ENCODE results near the gene RIN1.
"Not testable (repeated sequence)": the region's sequence is repeated elsewhere in the genome, so short reads cannot be mapped to it uniquely, and the experiment has no call there.

Gene RIN1

DNA sequence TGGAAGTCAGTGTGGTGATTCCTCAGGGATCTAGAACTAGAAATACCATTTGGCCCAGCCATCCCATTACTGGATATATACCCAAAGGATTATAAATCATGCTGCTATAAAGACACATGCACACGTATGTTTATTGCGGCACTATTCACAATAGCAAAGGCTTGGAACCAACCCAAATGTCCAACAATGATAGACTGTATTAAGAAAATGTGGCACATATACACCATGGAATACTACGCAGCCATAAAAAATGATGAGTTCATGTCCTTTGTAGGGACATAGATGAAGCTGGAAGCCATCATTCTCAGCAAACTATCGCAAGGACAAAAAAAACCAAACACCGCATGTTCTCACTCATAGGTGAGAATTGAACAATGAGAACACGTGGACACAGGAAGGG, 15.5 kb downstream of the RIN1 start:
- H3K4me3 ChIP-seq (ENCODE audit: low read length); H3K9me3 ChIP-seq (ENCODE audit: control insufficient read depth, low read length); H3K27me3 ChIP-seq (replicated peaks; ENCODE audit: control insufficient read depth, insufficient read depth, low read length); H3K36me3 ChIP-seq (ENCODE audit: control insufficient read depth, insufficient read depth, low read length, severe bottlenecking); H3K9ac ChIP-seq (ENCODE audit: low read length); DNase-seq (ENCODE audit: low read depth): not testable (repeated sequence)
- H3K4me1 ChIP-seq (ENCODE audit: control insufficient read depth, insufficient read depth, low read length): peaks cover 63% of the 10 kb centered on the region

DNA sequence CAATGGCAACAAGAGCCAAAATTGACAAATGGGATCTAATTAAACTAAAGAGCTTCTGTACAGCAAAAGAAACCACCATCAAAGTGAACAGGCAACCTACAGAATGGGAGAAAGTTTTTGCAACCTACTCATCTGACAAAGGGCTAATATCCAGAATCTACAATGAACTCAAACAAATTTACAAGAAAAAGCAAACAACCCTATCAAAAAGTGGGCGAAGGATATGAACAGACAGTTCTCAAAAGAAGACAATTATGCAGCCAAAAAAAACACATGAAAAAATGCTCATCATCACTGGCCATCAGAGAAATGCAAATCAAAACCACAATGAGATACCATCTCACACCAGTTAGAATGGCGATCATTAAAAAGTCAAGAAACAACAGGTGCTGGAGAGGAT, 15.9 kb downstream of the RIN1 start:
- DNase-seq (ENCODE audit: low read depth); H3K4me3 ChIP-seq (ENCODE audit: low read length); H3K36me3 ChIP-seq (ENCODE audit: control insufficient read depth, insufficient read depth, low read length, severe bottlenecking); H3K27me3 ChIP-seq (replicated peaks; ENCODE audit: control insufficient read depth, insufficient read depth, low read length); H3K9ac ChIP-seq (ENCODE audit: low read length); H3K9me3 ChIP-seq (ENCODE audit: control insufficient read depth, low read length): not testable (repeated sequence)
- peaks cover 58% of the 10 kb centered on the region for H3K4me1 ChIP-seq (ENCODE audit: control insufficient read depth, insufficient read depth, low read length)

DNA sequence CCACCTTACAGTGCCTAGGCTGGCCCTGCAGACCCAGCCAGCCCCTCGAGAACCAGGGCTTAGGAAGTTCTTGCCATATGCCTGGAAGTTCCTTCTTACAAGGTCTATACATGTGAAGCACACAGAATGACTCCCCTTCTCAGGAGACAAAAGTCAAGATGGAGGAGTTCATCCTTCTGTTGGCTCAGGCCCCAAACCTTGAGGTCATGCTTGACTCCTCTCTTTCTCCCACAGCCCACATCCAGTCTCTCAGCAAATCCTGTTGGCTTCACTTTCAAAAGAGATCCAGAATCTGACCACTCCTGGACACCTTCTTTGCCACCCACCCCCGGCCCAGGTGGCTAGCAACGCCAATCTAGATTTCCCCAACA, 17.6 kb downstream of the RIN1 start:
- no peak for DNase-seq (ENCODE audit: low read depth)
- H3K4me3 ChIP-seq (ENCODE audit: low read length): peak overlapping the region; percentile 26
- H3K9me3 ChIP-seq (ENCODE audit: control insufficient read depth, low read length): no peaks in the 10 kb centered on the region
- peaks cover 13% of the 10 kb centered on the region for H3K36me3 ChIP-seq (ENCODE audit: control insufficient read depth, insufficient read depth, low read length, severe bottlenecking)
- H3K9ac ChIP-seq (ENCODE audit: low read length): peak overlapping the region; percentile 86
- H3K27me3 ChIP-seq (replicated peaks; ENCODE audit: control insufficient read depth, insufficient read depth, low read length): no peaks in the 10 kb centered on the region
- H3K4me1 ChIP-seq (ENCODE audit: control insufficient read depth, insufficient read depth, low read length): peaks cover 44% of the 10 kb centered on the region

DNA sequence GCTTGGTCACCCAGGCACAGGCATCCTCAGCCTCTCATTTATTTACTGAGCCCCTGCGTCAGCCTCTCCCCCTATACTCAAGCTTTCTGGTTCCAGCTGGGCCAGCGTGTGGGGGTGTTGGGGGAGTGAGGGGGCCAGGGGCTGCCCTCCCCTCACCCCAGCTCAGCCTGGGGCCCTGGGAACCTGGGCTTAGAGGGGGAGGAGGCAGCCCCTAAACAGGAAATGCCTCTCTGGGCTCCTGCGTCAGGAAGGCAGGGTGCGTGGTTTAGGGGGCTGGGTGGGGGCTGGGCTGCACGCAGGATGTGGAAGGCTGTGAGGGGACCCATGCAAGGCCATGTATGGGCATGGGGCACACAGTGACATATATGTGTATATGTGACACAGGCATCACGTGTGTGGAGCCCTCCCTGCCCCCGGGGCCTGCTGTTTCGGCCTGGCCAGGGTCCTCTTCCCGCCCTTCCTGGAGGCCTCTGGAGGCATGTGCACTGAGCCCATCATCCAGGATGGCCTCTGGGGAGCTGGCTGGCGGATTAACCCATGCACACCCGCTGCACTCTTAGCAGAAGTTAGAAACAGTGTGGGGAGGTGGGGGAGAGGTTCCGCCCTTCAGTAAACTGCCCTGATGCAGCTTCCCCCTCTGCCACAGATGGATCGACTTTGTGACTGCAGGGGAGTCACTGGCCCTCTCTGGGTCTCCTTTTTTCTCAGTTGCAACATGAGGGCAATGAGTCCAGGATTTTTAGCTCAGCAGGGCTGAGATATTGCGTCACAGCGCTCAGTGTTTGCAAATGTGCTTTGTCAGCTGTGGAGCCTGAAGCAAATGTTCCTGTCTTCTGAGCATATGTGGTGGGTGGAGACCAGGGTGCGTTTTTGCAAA, 18.3 kb downstream of the RIN1 start:
- Histone ChIP-seq H3K36me3 (ENCODE audit: control insufficient read depth, insufficient read depth, low read length, severe bottlenecking) (peaks cover 13% of the 10 kb centered on the region), H3K9ac (ENCODE audit: low read length) (peak overlapping the region; percentile 86), H3K9me3 (ENCODE audit: control insufficient read depth, low read length) (no peaks in the 10 kb centered on the region), H3K4me1 (ENCODE audit: control insufficient read depth, insufficient read depth, low read length) (peaks cover 39% of the 10 kb centered on the region), H3K4me3 (ENCODE audit: low read length) (peak overlapping the region; percentile 76), H3K27me3 (replicated peaks; ENCODE audit: control insufficient read depth, insufficient read depth, low read length) (no peaks in the 10 kb centered on the region)
- DNase-seq (ENCODE audit: low read depth): peak; percentile 95

DNA sequence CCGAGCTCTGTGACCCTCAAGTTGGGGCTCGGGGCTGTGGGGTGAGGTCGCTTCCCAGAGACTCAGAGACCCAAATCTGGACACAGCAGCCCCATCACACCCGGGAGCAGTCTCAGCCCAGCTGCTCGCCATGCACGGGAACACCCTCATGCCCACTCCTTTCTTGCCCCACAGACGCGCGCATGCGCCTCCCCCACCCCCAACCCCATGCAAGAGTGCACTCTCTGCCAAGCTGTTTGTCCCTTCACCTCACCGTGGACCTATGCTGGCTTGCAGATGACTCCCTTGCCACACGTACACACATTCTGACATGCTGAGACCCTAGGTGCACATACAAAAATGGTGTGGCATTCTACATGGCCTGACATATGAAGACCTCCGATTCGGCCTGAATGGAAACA, 18.9 kb downstream of the RIN1 start:
- H3K4me1 ChIP-seq (ENCODE audit: control insufficient read depth, insufficient read depth, low read length): peaks cover 35% of the 10 kb centered on the region
- H3K27me3 ChIP-seq (replicated peaks; ENCODE audit: control insufficient read depth, insufficient read depth, low read length): no peaks in the 10 kb centered on the region
- peak overlapping the region; percentile 86 for H3K9ac ChIP-seq (ENCODE audit: low read length)
- DNase-seq (ENCODE audit: low read depth): peak; percentile 69
- peaks cover 13% of the 10 kb centered on the region for H3K36me3 ChIP-seq (ENCODE audit: control insufficient read depth, insufficient read depth, low read length, severe bottlenecking)
- peak overlapping the region; percentile 76 for H3K4me3 ChIP-seq (ENCODE audit: low read length)
- no peaks in the 10 kb centered on the region for H3K9me3 ChIP-seq (ENCODE audit: control insufficient read depth, low read length)

DNA sequence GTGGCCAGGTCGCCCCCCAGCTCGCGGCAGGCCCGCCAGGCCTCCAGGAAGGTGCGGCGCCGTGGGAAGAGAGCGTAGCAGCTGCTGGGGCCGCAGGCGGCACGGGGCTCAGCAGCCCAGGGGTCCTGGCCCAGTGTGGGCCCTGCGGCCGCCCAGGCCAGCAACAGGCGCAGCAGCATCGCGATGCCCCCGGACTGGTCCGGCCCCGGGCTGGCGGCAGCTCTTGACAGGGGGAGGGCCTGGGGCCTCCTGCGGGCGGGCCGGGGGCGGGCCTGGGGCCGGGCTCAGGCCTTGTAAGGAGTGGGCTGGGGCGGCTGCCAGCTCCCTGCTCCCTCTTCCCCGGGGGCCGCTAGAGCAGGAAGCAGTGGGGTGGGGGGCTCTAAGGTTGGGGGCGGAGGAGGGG, 19.4 kb downstream of the RIN1 start, which contains the start of gene CD248:
CD248 (minus strand) TSS at position 196 of the 403 bp plus-strand sequence; CDS start at position 179, 17 bp downstream.
- Histone ChIP-seq H3K4me1 (ENCODE audit: control insufficient read depth, insufficient read depth, low read length) (peaks cover 31% of the 10 kb centered on the region), H3K36me3 (ENCODE audit: control insufficient read depth, insufficient read depth, low read length, severe bottlenecking) (peaks cover 13% of the 10 kb centered on the region), H3K4me3 (ENCODE audit: low read length) (peak within 1 kb of the TSS; percentile 98), H3K27me3 (replicated peaks; ENCODE audit: control insufficient read depth, insufficient read depth, low read length) (no peaks in the 10 kb centered on the region), H3K9me3 (ENCODE audit: control insufficient read depth, low read length) (no peaks in the 10 kb centered on the region), H3K9ac (ENCODE audit: low read length) (peak within 1 kb of the TSS; percentile 98)
- DNase-seq (ENCODE audit: low read depth): peak; percentile 85

DNA sequence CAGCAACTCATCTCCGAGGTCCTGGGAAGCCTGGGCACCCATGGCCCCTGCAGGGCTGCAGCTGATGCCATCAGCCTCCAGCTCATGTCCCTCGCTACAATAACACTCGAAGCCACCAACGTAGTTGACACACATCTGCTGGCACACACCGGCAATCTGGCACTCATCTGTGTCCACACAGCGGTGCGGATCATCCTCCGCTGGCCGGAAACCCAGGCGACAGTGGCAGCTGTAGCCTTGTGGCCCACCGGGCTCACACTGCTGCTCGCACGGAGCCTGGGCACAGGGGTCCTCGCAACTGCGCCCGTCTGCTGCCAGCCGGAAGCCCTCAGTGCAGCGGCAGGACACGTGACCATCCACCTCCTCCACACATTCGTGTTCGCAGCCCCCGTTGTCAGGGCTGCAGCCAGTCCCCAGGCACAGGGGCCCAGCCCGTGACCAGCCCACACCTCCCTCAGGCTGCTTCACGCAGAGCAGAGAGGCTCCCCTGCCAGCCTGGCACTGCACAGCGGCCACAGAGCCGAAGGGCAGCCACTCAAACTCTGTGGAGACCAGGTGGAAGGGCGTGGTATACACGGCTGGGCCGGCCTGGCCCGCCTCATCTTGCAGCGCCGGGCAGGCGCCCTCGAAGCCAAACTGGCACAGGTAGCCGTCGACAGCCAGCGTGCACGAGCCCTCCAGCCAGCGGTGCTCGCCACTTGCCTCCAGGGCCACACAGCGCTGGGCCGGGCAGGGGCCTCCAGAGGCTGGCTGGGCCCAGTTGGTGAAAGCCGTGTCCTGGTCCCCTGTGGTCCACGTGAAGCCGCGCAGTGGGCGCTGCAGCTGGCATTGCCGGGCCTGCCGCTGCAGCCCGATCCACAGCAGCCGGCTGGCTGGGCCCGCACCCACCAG, 20.1 kb downstream of the RIN1 start:
- H3K27me3 ChIP-seq (replicated peaks; ENCODE audit: control insufficient read depth, insufficient read depth, low read length): no peaks in the 10 kb centered on the region
- DNase-seq (ENCODE audit: low read depth): peak; percentile 44
- H3K4me3 ChIP-seq (ENCODE audit: low read length): peak overlapping the region; percentile 98
- no peaks in the 10 kb centered on the region for H3K9me3 ChIP-seq (ENCODE audit: control insufficient read depth, low read length)
- peaks cover 24% of the 10 kb centered on the region for H3K4me1 ChIP-seq (ENCODE audit: control insufficient read depth, insufficient read depth, low read length)
- H3K9ac ChIP-seq (ENCODE audit: low read length): peak overlapping the region; percentile 98
- H3K36me3 ChIP-seq (ENCODE audit: control insufficient read depth, insufficient read depth, low read length, severe bottlenecking): peaks cover 13% of the 10 kb centered on the region

DNA sequence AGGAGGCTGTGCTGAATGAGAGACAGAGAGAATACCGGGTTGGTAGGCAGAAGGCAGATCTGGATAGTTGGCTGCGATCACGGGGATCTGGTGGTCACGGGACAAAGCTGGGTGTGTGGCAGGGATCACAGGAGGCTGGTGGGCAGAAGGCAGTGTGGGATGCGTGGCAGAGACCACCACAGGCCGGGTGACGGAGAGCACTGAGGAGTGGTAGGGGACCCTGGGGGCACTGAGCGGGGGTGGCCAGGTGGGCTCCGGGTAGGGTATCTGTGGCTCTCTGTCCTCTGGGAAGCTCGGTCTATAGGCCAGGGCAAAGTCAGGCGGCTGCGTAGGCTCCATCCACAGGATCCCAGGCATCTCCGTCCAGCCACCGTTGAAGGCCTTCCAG, 20.7 kb downstream of the RIN1 start:
- Histone ChIP-seq H3K27me3 (replicated peaks; ENCODE audit: control insufficient read depth, insufficient read depth, low read length) (no peaks in the 10 kb centered on the region), H3K36me3 (ENCODE audit: control insufficient read depth, insufficient read depth, low read length, severe bottlenecking) (peaks cover 13% of the 10 kb centered on the region), H3K4me1 (ENCODE audit: control insufficient read depth, insufficient read depth, low read length) (peaks cover 24% of the 10 kb centered on the region), H3K9ac (ENCODE audit: low read length) (peak overlapping the region; percentile 98), H3K9me3 (ENCODE audit: control insufficient read depth, low read length) (no peaks in the 10 kb centered on the region), H3K4me3 (ENCODE audit: low read length) (peak overlapping the region; percentile 98)
- no peak for DNase-seq (ENCODE audit: low read depth)

DNA sequence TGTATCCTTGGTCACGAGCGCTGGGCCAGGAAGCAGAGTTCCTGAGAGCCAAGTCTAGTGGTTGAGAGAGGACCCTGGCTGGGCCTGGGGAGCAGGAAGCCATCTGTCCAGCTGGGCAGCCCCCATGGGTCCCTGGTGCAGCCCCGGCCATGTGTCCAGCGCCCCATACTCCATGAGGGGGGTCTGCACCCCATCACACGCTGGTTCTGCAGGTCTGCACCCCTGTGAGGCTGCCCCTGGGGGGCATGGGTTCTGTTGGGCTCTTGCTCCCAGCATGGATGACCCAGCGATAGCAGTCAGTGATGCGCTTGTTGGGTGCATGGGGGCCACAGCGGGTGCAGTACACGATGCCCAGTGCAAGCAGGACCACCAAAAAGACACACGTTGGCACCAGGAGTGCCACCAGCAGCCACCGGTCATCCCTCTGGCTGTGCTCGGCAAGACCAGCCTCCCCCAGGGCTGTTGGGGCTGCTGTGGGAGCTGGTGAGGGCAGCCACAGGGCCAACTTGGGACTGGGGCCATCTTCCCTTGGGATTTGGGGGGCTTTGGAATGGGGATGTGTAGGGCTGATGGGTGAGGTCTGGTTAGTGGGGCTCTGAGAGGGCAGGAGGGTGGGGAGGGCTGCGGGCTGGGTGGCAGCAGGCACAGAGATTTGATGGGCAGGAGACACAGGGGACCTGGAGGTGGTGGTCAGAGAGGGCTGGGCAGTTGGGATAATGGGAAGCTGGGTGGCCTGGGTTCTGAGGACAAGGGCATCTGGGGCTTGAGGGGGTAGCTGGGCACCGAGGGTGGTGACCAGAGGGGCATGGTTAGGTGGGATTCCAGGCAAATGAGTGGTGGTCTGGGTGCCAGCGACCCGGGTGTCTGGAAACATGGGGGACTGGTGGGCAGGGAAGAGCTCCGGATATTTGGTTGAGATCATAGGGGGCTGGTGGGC, 21.4 kb downstream of the RIN1 start:
- Histone ChIP-seq H3K4me3 (ENCODE audit: low read length) (peak overlapping the region; percentile 98), H3K4me1 (ENCODE audit: control insufficient read depth, insufficient read depth, low read length) (peaks cover 24% of the 10 kb centered on the region), H3K9me3 (ENCODE audit: control insufficient read depth, low read length) (no peaks in the 10 kb centered on the region), H3K9ac (ENCODE audit: low read length) (peak overlapping the region; percentile 98), H3K27me3 (replicated peaks; ENCODE audit: control insufficient read depth, insufficient read depth, low read length) (no peaks in the 10 kb centered on the region), H3K36me3 (ENCODE audit: control insufficient read depth, insufficient read depth, low read length, severe bottlenecking) (peaks cover 13% of the 10 kb centered on the region)
- DNase-seq (ENCODE audit: low read depth): no peak

DNA sequence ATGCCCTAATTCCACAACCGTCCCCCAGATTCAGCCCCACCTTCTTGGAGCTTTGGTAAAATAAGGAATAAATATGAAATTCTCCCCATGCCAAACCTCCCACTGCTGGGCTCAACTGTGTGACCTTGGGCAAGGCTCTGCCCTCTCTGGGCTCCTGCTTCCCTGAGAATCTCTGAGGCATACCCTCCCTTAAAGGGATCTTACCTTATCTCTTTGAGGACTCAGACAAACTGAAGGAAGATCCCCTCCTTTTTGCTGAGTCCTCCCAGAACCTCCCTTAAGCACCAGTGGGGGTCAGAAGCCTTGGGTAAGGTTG, 22.1 kb downstream of the RIN1 start:
- Histone ChIP-seq H3K27me3 (replicated peaks; ENCODE audit: control insufficient read depth, insufficient read depth, low read length) (no peaks in the 10 kb centered on the region), H3K9ac (ENCODE audit: low read length) (peak overlapping the region; percentile 98), H3K36me3 (ENCODE audit: control insufficient read depth, insufficient read depth, low read length, severe bottlenecking) (peaks cover 13% of the 10 kb centered on the region), H3K4me3 (ENCODE audit: low read length) (peak overlapping the region; percentile 98), H3K9me3 (ENCODE audit: control insufficient read depth, low read length) (no peaks in the 10 kb centered on the region), H3K4me1 (ENCODE audit: control insufficient read depth, insufficient read depth, low read length) (peaks cover 23% of the 10 kb centered on the region)
- DNase-seq (ENCODE audit: low read depth): no peak

All from adipocyte (in vitro differentiated cells).